ENCODE measurements around the gene GUCD1. TPM values are rescaled to one million over a fixed set of nuclear protein-coding genes. Genes with fewer than 3 reads are reported as not detected.

Gene GUCD1
- total and polyA plus RNA-seq, 2 of the 8 experiments (the other 6 are each of a cell fraction or from before 2014, with no cell fraction given), result 85.2 to 128 TPM

DNA sequence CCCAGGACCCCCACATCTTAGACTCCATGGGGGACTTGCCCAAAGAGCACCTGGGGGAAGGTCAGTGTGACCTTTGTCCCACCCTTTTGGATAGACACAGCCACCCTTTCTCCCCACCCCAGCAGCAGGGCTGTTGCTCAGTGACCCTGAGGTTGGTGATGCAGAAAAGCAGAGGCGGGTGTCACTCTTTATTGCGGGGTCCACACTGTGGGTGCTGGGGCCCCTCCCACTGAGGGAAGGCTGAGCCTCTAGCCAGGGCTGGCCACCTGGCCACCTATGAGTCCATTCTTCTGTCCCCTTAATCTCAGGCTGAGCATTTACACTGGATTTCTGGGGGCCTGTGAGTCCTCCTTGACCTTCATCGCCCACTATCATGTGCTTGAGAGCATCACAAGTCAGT, 30.5 kb upstream of the GUCD1 start (continued):
- TF ChIP-seq SUZ12 (IDR thresholded peaks at IDR 0.05; ENCODE audit: low read length), result no peak
